ENCODE measurements around the gene GATM.

GRCh38 chr15:45386974-45387373, 8.6 kb upstream of the GATM start:
- TF ChIP-seq JUNB (IDR thresholded peaks at IDR 0.05) (no peak), ATF2 (IDR thresholded peaks at IDR 0.05; ENCODE audit: low read length) (no peak), MXI1 (IDR thresholded peaks at IDR 0.05; ENCODE audit: low read depth, low read length) (no peak), CHD2 (IDR thresholded peaks at IDR 0.05; ENCODE audit: borderline replicate concordance, low read depth, low read length) (no peak), NFIC (IDR thresholded peaks at IDR 0.05; ENCODE audit: low read depth, low read length) (no peak), GABPA (IDR thresholded peaks at IDR 0.05; ENCODE audit: low read depth) (no peak), JUND (IDR thresholded peaks at IDR 0.05; ENCODE audit: low read depth, low read length) (no peak), CTCF (IDR thresholded peaks at IDR 0.05 in 2 of 3, conservative IDR thresholded peaks at IDR 0.05 in 1 of 3; ENCODE audit: control insufficient read depth in 2 of 3, extremely low read depth in 1 of 3, insufficient read depth in 1 of 3, low read depth in 3 of 3, low read length in 3 of 3) (no peak), IRF3 (IDR thresholded peaks at IDR 0.05) (no peak), EED (IDR thresholded peaks at IDR 0.05; ENCODE audit: low read depth) (no peak)

Data from GM12878 (cell line).